OCI-LY7 (cell line): ENCODE results near the gene ZDHHC14. TPM values are rescaled to one million over a fixed set of nuclear protein-coding genes. Genes with fewer than 3 reads are reported as not detected.

Experiments
- BruUV-seq: library from RNA; stranded (reverse); fragments of 400-500 nt; replicated peaks from 2 replicates; lab custom pipeline; 2021; lab: Mats Ljungman, UMichigan
- CTCF ChIA-PET: fragments of 300-600 bp; sonication (Branson Sonifier 250); formaldehyde crosslinking; loops from one replicate; lab custom pipeline; 2022; ENCODE audit warnings: antibody characterized with exemption; ENCODE audit not compliant: unreplicated experiment; lab: Charles Lee
- POLR2A ChIA-PET: fragments of 300-600 bp; sonication (Branson Sonifier 250); formaldehyde crosslinking; loops from one replicate; lab custom pipeline; 2022; ENCODE audit warnings: antibody characterized with exemption; lab: Charles Lee
- DNase-seq: peaks from one replicate; pipeline ENCODE4 v3.0.0-alpha.2; 2015; ENCODE audit warnings: low spot score
- H2AFZ ChIP-seq: fragments of 200-600 bp; sonication (generic), shearing (Covaris generic); 2 replicates; pipeline ENCODE4 v1.6.1; 2014; ENCODE audit warnings: mild to moderate bottlenecking, antibody characterized with exemption, low read length, moderate library complexity
- H3K27ac ChIP-seq: fragments of 200-600 bp; sonication (generic); 2 replicates; pipeline ENCODE4 v1.5.1; 2014; ENCODE audit warnings: mixed run types, low read depth, mild to moderate bottlenecking, moderate library complexity, low read length, inconsistent platforms; ENCODE audit not compliant: poor library complexity, severe bottlenecking
- H3K36me3 ChIP-seq: fragments of 200-600 bp; sonication (generic); 2 replicates; pipeline ENCODE4 v1.6.1; 2014; ENCODE audit warnings: mild to moderate bottlenecking, antibody characterized with exemption, low read length, moderate library complexity, mixed read lengths; ENCODE audit not compliant: insufficient read depth
- H3K4me1 ChIP-seq: fragments of 200-600 bp; sonication (generic); 2 replicates; pipeline ENCODE4 v1.5.1; 2014; ENCODE audit warnings: mild to moderate bottlenecking, low read length; ENCODE audit not compliant: insufficient read depth, poor library complexity, severe bottlenecking
- H3K4me2 ChIP-seq: fragments of 200-600 bp; sonication (generic); 2 replicates; pipeline ENCODE4 v1.6.1; 2014; ENCODE audit warnings: mild to moderate bottlenecking, low read length
- H3K4me3 ChIP-seq: fragments of 200-600 bp; sonication (generic); 2 replicates; pipeline ENCODE4 v1.5.1; 2014; ENCODE audit warnings: mild to moderate bottlenecking, low read depth, low read length; ENCODE audit not compliant: poor library complexity, severe bottlenecking
- H3K79me2 ChIP-seq: fragments of 200-600 bp; sonication (generic); 2 replicates; pipeline ENCODE4 v1.6.1; 2016; ENCODE audit warnings: low read depth, mild to moderate bottlenecking, low read length, moderate library complexity, mixed read lengths; ENCODE audit not compliant: insufficient read depth
- H3K9me2 ChIP-seq: fragments of 200-600 bp; sonication (generic); 2 replicates; pipeline ENCODE4 v1.6.1; 2016; ENCODE audit warnings: mild to moderate bottlenecking, low read length, mixed read lengths; ENCODE audit not compliant: insufficient read depth
- H3K9me3 ChIP-seq: fragments of 200-600 bp; sonication (generic); 2 replicates; pipeline ENCODE4 v1.6.1; 2014; ENCODE audit warnings: mild to moderate bottlenecking, mixed run types, low read length, mixed read lengths
- H4K20me1 ChIP-seq: fragments of 200-600 bp; sonication (generic); 2 replicates; pipeline ENCODE4 v1.6.1; 2014; ENCODE audit warnings: mild to moderate bottlenecking, antibody characterized with exemption, low read length, moderate library complexity, mixed read lengths; ENCODE audit not compliant: insufficient read depth
- EZH2phosphoT487 ChIP-seq: fragments of 200-600 bp; sonication (generic); IDR thresholded peaks from 2 replicates; pipeline ENCODE4 v1.6.1; 2018; ENCODE audit warnings: low read depth, borderline replicate concordance, mild to moderate bottlenecking, mixed run types, antibody characterized with exemption, low read length, moderate library complexity, mixed read lengths
- intact Hi-C: fragments of 100-400 bp; cut with micrococcal nuclease; formaldehyde crosslinking; loops from one replicate; pipeline ENCODE4 v1.10.0; 2022; ENCODE audit not compliant: unreplicated experiment
- total RNA-seq, 2 experiments: library from RNA; depleted of rRNA in 1 of 2; stranded (reverse); fragments of >200 nt in 1 of 2; shearing (Covaris generic) in 1 of 2; gene quantifications; 2 replicates each; pipeline ENCODE4 v1.2.3, GENCODE V29; 2014 to 2022
- TF ChIP-seq, protein P1 (sequence below): fragments of 200-600 bp; sonication (generic); conservative IDR thresholded peaks from 2 replicates; pipeline ENCODE4 v1.5.1; 2014; ENCODE audit warnings: mild to moderate bottlenecking, antibody characterized with exemption, low read length, moderate library complexity, mixed read lengths

The ZDHHC14 gene
- total RNA-seq, 2 experiments from 2014 or later, result 0.69 to 3.0 TPM

DNA sequence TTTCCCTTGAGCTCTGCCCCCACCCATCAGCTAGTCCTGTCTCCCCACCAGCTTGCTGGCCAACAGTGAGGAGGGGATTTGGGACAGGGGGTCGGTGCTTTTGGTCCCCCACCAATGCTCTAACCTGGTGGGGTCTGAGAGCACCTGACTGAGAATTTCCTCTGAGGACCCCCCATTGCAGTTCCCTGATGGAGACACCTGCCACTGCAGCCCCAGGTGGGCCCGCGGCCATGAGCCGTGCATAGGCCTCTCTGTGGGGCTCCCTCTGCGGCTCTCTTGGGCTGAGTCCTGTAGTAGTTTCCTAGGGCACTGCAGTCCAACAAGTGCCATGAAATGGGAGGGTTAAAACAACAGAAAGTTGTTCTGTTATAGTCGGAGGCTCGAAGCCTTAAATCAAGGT lies 269.8 kb downstream of the ZDHHC14 start:
- no peaks in the 10 kb centered on the region for H3K4me1 ChIP-seq
- BruUV-seq, result no TSS peak
- H3K4me3 ChIP-seq, result no peak overlapping the region
- TF ChIP-seq, protein P1, sequence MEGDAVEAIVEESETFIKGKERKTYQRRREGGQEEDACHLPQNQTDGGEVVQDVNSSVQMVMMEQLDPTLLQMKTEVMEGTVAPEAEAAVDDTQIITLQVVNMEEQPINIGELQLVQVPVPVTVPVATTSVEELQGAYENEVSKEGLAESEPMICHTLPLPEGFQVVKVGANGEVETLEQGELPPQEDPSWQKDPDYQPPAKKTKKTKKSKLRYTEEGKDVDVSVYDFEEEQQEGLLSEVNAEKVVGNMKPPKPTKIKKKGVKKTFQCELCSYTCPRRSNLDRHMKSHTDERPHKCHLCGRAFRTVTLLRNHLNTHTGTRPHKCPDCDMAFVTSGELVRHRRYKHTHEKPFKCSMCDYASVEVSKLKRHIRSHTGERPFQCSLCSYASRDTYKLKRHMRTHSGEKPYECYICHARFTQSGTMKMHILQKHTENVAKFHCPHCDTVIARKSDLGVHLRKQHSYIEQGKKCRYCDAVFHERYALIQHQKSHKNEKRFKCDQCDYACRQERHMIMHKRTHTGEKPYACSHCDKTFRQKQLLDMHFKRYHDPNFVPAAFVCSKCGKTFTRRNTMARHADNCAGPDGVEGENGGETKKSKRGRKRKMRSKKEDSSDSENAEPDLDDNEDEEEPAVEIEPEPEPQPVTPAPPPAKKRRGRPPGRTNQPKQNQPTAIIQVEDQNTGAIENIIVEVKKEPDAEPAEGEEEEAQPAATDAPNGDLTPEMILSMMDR, result no peak
- no peak for TF ChIP-seq EZH2phosphoT487
- CTCF ChIA-PET, result no interaction called here
- no peak overlapping the region for H2AFZ ChIP-seq
- no peaks in the 10 kb centered on the region for H3K79me2 ChIP-seq
- POLR2A ChIA-PET, result interaction anchor here (0.6 kb wide), 1 partner anchor 541 kb away, joined by 3 read pairs; no protein-coding TSS in a partner anchor
- no peaks in the 10 kb centered on the region for H3K9me3 ChIP-seq
- H3K27ac ChIP-seq, result no peak overlapping the region
- H3K9me2 ChIP-seq, result no peaks in the 10 kb centered on the region
- intact Hi-C loops, result no loop called here
- no peak overlapping the region for H3K4me2 ChIP-seq
- no peak for DNase-seq
- no peaks in the 10 kb centered on the region for H3K36me3 ChIP-seq
- no peaks in the 10 kb centered on the region for H4K20me1 ChIP-seq

DNA sequence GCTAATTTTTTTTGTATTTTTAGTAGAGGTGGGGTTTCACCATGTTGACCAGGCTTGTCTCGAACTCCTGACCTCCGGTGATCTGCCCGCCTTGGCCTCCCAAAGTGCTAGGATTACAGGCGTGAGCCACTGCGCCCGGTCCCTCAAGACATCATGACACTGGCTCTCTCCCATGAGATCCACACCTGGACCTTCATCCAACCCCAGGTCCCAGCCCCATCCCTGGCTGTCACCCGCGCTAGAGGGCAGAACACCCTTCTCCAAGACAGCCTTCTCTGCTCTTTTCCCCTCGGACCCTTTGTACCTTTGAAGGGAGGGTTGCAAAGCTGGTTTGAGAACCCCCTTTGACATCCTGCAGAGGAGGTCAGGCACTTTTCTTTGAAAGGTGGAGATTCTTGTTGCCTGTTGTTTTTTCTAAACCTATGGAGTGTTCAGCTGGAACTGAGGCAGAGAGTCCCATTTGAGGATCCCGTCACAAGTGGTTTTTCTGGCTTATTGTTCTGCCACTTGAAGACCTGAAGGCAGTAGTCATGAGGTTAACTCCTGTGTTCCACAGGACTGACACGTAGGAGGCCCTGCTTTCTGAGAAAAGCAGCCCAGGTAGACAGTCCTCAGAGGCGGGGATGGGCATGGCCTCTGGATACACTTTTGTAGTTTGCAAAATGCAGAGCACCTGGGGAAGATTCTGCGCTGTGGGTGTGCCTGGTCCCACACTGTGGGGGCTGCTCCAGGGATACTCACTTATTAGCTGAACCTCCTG lies 270.9 kb downstream of the ZDHHC14 start:
- intact Hi-C loops, result no loop called here
- Histone ChIP-seq H3K4me3 (no peak overlapping the region), H3K27ac (no peak overlapping the region), H3K9me2 (no peaks in the 10 kb centered on the region), H4K20me1 (no peaks in the 10 kb centered on the region), H3K79me2 (no peaks in the 10 kb centered on the region), H3K36me3 (no peaks in the 10 kb centered on the region), H2AFZ (no peak overlapping the region), H3K4me1 (no peaks in the 10 kb centered on the region), H3K9me3 (no peaks in the 10 kb centered on the region), H3K4me2 (no peak overlapping the region)
- TF ChIP-seq EZH2phosphoT487, result no peak
- TF ChIP-seq, protein P1, result no peak
- no TSS peak for BruUV-seq
- ChIA-PET CTCF (no interaction called here), POLR2A (no interaction called here)
- DNase-seq, result no peak
